Right lung (tissue), 10 donors: ENCODE measurements around the gene TMEM81. TPM values are rescaled to one million over a fixed set of nuclear protein-coding genes. Genes with fewer than 3 reads are reported as not detected.

Source experiments
- DNase-seq, 2 donors: peaks; one replicate each; pipeline ENCODE4 v3.0.0-alpha.2; 2013
- long read RNA-seq, 8 donors: transcript quantifications; one replicate each; lab custom pipeline, GENCODE V29; 2026
- polyA plus RNA-seq, 5 donors: library from polyadenylated mRNA; unstranded; fragments of 120-200 nt; gene quantifications; one replicate each; pipeline versions ENCODE4 v1.2.1 to v1.2.3, GENCODE V29; 2013; ENCODE audit warnings: inconsistent platforms in 1 of 5, low replicate concordance in 1 of 5; ENCODE audit not compliant: insufficient read length in 5 of 5, insufficient read depth in 1 of 5

TMEM81 gene, protein sequence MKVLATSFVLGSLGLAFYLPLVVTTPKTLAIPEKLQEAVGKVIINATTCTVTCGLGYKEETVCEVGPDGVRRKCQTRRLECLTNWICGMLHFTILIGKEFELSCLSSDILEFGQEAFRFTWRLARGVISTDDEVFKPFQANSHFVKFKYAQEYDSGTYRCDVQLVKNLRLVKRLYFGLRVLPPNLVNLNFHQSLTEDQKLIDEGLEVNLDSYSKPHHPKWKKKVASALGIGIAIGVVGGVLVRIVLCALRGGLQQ
- polyA plus RNA-seq: 1 to 10 TPM; 3.5 to 5.1 (median 4.1) TPM
- long read RNA-seq, donor 1, partial matches to known transcripts: 0 of 1 reads
- long read RNA-seq, donor 1, other reads (novel, unspliced or antisense): 0 of 1 reads
- long read RNA-seq, donor 2, partial matches to known transcripts: 0 of 2 reads
- long read RNA-seq, donor 2, other reads (novel, unspliced or antisense): 0 of 2 reads
- long read RNA-seq, donor 3, partial matches to known transcripts: 0 of 2 reads
- long read RNA-seq, donor 3, other reads (novel, unspliced or antisense): 0 of 2 reads
- long read RNA-seq, donor 4, transcript TMEM81-201 (1 exons, 1,332 nt): major isoform, 7 of 7 reads
- long read RNA-seq, donor 4, partial matches to known transcripts: 0 of 7 reads
- long read RNA-seq, donor 4, other reads (novel, unspliced or antisense): 0 of 7 reads
- long read RNA-seq, donor 5, partial matches to known transcripts: 0 of 1 reads
- long read RNA-seq, donor 5, other reads (novel, unspliced or antisense): 0 of 1 reads
- long read RNA-seq, donor 6, partial matches to known transcripts: 0 of 4 reads
- long read RNA-seq, donor 6, other reads (novel, unspliced or antisense): 0 of 4 reads
- long read RNA-seq, donor 7, partial matches to known transcripts: 0 of 3 reads
- long read RNA-seq, donor 7, other reads (novel, unspliced or antisense): 0 of 3 reads
- long read RNA-seq, donor 8, partial matches to known transcripts: 0 of 1 reads
- long read RNA-seq, donor 8, other reads (novel, unspliced or antisense): 0 of 1 reads

DNA sequence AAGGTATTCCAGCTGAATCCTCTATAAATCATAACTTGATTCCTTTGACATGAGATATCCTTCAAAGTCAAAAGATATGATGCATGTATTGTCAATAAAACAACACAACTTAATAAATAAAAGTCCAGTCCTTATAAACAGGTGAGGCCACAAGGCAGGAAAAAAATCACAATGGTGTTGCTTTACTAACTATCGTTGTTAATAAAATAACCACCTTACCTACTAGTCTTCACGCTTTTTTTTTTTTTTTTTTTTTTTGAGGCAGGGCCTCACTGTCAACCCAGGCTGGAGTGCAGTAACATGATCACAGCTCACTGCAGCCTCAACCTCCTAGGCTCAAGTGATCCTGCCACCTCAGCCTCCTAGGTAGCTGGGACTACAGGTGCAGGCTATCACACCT, at the start of gene TMEM81:
TSS of gene TMEM81 (minus strand) at position 101 of the 400 bp plus-strand sequence. CDS start 140 bp downstream, outside the sequence.
- no peak for DNase-seq

DNA sequence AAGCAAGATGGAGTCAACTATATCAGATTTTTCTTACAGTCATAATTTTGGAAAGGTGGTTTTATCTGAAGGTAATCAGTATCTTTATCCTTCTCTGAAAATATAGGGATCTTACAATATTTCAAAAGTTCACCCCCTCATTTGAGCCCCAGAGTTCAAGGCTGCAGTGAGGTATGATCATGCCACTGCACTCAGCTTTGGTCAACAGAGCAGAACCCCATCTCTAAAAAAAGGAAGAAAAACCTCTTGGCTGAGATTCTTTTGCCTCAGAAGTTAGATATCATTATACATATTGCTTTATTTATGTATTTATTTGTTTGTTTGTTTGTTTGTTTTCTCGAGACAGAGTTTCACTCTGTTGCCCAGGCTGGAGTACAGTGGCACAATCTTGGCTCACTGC, 49.0 kb upstream of the TMEM81 start:
- DNase-seq: no peak

DNA sequence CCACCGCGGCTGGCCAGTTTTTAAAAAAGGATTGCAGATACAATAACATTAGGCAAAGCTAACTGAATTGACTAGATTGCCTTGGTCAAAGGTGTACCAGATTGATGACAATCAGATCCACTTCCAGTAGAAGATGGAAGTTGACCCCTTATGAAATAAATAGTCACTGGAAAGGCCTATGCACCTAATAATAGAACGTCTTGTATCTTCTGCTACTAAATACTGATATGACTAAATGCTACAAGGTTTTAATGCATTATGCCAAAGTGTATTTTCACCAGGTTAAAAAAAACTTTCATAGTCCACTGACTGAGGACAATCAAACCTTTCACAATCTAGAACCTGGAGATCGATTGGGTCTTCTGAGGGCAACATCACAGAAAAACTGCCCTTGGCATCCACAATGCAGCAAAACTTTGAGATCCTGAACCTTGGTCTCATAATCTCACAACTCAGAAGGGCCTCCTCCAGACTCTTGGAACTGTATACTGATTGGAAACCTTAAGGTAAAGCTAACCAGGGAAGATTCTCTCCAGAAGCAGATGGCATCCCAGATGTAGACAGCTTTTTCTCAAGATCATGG, 45.3 kb upstream of the TMEM81 start:
- DNase-seq: no peak

DNA sequence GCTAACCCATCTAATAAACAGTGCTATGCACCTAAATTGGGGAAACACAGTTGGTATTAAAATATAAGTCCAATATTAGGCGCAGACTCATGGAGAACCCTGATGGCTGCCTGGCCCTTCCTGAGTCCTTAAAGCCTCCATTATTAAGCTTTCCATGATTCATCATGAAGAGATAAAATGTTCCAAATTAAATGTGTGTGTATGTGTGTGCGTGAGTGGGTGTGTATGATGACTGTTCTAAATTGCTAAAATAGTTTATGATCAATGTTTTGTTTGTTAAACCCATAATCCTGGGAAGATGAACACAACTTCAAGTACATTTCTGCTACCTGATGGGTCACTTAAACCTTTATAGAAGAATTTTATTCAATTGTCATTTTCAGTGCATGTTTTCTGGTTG, 43.8 kb upstream of the TMEM81 start:
- DNase-seq: no peak

- no peak for DNase-seq
Observed at GRCh38 chr1:205127646-205128045, 43.4 kb upstream of the TMEM81 start.

DNA sequence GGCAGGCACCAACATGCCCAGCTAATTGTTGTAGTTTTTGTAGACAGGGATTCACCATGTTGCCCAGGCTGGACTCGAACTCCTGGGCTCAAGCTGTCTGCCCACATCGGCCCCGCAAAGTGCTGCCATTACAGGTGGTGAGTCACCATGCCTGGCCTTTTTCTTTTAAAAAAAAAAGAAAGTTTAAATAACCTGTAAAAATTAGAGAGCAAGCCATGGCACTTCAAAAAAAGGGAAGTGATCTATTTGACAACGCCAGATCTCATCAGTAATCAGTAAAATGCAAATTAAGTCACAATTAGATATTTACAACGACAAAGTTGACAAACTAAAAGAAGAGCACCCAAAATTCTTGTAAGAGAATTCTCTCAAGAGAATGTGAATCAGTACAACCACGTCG, 40.5 kb upstream of the TMEM81 start:
- no peak for DNase-seq

DNA sequence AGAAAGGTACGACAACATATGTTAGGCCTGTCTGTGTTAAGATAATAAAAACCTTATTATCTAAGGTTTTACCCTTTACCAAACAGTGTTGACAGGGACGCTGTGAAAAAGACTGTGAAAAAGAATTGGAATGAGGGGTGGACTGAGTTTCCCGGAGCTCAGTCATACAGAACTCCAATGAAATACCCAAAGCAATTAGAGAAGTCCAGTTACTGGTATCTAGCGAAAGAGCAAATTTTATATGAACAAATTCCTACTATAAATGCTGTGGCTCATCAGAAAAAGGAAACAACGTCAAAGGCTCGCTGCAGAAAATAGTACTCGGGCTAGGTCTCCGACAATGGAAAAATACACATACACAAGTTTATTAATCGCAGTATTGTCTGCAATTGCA, 38.2 kb upstream of the TMEM81 start:
- no peak for DNase-seq

DNA sequence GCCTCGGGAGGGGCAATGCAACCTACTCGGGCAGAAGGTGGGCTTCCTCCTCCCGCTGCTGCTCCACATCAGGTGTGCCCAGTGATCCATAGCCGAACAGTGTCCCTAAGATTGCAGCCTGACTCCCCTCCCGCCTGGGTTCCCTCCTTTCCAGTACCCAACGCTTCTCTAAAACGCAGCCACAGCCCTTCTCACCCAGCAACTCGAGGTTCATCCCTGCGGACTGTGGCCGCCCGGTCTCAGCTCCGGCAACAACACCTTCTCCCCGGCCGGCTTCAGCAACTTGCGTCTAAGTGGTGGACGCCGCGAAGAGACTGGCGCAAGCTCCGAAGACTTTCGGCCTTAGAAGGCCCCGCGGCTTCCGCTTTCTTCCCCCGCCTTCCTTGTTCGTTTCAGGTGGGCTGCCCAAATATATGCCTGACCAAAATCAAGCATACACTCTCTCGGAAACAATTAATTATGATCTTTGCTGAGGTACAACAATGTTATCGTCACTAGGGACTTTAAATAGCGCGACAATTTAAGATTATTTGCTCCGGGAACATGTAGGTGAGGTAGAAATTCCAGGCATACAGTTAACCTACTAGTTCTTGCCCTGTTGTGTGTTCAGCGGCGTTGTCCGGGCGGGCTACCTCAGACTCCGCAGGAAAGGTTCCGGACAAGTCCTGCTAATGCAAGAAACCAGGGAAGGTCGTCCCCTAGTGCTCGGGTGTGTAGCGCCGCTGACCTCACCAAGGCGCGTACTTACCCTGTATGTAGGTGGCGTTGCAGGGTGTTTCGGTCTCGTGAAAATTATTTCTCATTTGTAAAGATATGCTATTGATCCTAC, 37.6 kb upstream of the TMEM81 start, which contains the start of gene RBBP5:
TSS of gene RBBP5 (minus strand) at position 319 of the 829 bp plus-strand sequence. CDS start at position 214, 105 bp downstream.
- peak; percentile 97 for DNase-seq

DNA sequence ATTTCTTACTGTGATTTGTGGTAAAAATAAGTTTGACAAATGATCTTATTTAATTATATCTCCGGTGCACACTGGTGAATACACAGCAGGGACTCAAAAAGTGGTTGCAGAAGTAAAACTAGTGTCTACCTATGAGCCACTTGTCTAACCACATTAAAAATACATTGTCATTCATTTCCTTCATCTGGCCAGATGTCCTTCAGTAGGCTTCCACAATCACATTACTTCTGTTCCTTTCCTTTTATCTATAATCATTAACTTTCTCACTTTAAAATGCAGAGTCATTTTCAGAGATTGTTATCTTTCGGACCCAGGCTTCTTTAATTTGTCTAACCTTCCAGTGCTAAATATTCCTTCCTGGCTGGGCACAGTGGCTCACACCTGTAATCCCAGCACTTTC, 34.5 kb upstream of the TMEM81 start:
- no peak for DNase-seq

DNA sequence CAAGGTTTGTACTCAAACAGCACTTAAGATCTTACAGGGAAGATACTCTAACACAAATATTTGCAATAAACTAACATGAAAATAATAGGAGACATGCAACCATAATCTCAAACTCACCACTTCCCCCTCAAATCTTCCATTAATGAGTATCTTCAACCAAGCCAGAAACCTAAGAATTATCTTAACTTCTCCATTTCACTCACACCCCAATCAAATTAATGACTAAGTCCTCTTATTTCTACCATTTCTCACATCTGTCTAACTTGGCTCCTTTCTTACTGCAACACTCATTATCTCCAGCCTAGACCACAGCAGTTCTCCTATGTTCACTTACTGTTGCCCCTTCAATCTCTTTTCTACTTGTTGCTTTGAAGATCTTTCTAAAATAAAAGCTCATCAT, 27.1 kb upstream of the TMEM81 start:
- DNase-seq: no peak

DNA sequence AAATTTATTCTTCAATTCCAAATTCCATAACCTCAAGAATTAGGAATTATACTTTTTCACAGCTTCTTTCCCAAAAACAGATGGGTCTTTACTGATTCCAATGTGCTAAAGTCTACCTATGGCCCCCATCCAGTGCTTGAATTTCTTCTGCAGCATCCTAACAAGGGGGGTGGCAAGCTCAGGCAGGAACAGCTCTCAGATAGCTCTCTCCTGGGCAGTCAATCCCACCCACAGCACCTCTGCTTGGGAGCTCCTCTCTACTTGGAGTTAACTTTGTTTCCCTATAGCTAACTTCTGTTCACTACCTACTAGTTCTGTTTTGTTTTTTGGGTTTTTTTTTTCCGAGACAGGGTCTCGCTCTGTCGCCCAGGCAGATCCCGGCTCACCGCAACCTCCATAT, 25.5 kb upstream of the TMEM81 start:
- no peak for DNase-seq

DNA sequence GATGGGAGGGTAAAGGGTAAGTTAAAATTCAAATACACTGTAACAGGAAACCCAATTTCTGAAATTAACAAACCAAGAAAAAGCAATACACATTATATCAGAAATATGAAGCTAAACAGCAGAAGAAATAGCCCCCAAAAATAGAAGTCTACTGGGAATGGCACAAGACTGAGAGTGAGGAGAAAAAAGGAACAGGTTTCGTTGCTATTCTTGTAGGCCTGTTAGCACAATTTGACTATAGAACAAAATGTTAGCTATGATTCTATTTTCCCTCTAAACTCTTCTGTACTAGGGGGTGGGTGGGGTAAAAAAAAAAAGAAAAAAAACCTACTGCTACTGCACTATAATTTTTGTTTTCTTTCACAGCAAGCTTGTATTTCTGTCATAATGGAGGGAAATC, 25.0 kb upstream of the TMEM81 start:
- DNase-seq: no peak

DNA sequence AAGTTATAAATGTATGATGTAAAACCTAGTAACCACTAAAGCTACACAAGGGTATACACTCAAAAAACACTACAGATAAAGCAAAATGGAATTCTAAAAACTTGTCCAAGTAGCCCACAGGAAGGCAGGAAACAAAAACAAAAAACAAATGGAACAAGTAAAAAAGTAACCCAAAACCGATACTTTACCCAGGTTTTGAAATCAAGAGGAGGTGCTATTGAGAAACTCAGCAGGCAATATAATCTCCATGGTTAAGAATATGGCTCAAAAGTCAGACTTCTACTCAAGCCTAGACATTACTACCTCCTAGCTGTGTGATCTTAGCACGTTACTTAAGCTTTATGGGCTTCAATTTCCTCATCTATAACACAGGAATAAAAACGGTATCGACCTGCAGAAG, 24.2 kb upstream of the TMEM81 start:
- no peak for DNase-seq

- no peak for DNase-seq
Observed at GRCh38 chr1:205107327-205107726, 23.1 kb upstream of the TMEM81 start.

DNA sequence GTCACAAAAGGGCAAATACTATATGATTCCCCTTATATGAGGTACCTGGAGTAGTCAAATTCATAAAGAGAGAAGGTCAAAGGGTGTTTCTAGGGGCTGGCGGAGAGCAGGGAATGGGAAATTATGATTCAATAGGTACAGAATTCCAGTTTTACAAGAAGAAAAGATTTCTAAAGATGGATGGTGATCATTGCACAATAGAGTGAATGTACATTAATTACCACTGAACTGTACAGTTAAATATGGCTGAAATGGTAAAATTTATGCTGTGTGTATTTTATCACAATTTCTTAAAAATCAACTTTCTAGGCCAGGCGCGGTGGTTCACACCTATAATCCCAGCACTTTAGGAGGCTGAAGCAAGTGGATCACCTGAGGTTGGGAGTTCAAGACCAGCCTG, 18.1 kb upstream of the TMEM81 start:
- DNase-seq: no peak

DNA sequence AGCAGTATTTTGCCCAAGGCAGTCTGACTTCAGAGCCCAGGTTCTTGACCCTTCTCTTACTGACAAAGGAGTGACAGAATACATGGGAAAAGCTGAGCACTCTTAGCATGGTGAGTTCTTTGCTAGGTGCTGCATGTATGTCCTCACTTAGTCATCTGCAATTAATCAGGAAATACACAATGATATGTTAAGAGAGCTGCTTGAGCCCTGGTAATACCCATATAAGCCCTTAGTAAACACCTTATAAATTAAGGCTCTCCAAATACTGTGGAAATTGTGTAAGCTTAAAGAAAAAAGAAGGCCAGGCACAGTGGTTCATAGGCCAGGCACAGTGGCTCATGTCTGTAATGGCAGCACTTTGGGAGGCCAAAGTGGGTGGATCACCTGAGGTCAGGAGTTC, 14.0 kb upstream of the TMEM81 start:
- no peak for DNase-seq

DNA sequence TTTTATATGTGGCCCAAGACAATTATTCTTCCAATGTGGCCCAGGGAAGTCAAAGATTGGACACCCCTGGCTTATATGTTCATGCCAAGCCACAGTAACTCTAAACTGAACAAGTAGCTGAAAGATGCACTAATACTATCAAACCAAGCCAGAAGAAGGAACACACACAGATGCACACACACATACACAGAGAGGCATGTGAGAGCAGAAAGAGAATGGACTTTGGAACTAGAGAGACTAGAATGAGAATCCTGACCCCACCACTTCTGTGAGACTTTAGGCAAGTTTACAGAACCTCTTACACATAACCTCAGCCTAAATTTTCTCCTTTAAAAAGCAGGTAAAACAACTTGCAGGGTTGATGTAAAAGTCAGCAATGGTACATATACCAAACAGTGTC, 11.2 kb upstream of the TMEM81 start:
- DNase-seq: no peak

- peak; percentile 23 to 27 for DNase-seq
Observed at GRCh38 chr1:205091043-205091740, 6.9 kb upstream of the TMEM81 start.

GRCh38 chr1:205088341-205088740, 4.1 kb upstream of the TMEM81 start:
- no peak for DNase-seq

- no peak for DNase-seq
Observed at GRCh38 chr1:205082431-205082830, 1.8 kb downstream of the TMEM81 start.

- no peak for DNase-seq
Observed at GRCh38 chr1:205077934-205078311, 6.3 kb downstream of the TMEM81 start.
